Neural cell (in vitro differentiated cells): Measurements from ENCODE around the gene MICAL2. TPM values are rescaled to one million over a fixed set of nuclear protein-coding genes. Genes with fewer than 3 reads are reported as not detected.

Source experiments
- H2AFZ ChIP-seq: fragments of 200-600, 300-800 bp; sonication (generic), shearing (Covaris generic); 2 replicates; pipeline ENCODE4 v1.6.0; 2014; ENCODE audit warnings: low read depth, mild to moderate bottlenecking, antibody characterized with exemption, low read length, moderate library complexity
- H3F3A ChIP-seq: fragments of 200-600 bp; shearing (Covaris generic); 2 replicates; pipeline ENCODE4 v1.6.1; 2016; ENCODE audit warnings: mild to moderate bottlenecking, moderate library complexity, mixed read lengths, antibody characterized with exemption, low read length; ENCODE audit not compliant: insufficient read depth, poor library complexity, severe bottlenecking
- H3K27ac ChIP-seq: fragments of 200-600, 300-800 bp; sonication (generic), shearing (Covaris generic); 2 replicates; pipeline ENCODE4 v1.5.1; 2014; ENCODE audit warnings: mild to moderate bottlenecking, low read length, moderate library complexity
- H3K27me3 ChIP-seq: fragments of 300-800, 200-600 bp; sonication (generic), shearing (Covaris generic); 2 replicates; pipeline ENCODE4 v1.6.0; 2014; ENCODE audit warnings: mild to moderate bottlenecking, low read depth, low read length, moderate library complexity; ENCODE audit not compliant: insufficient read depth
- H3K36me3 ChIP-seq: fragments of 300-800, 200-600 bp; sonication (generic), shearing (Covaris generic); 2 replicates; pipeline ENCODE4 v1.5.1; 2014; ENCODE audit warnings: mild to moderate bottlenecking, antibody characterized with exemption, low read length, moderate library complexity; ENCODE audit not compliant: insufficient read depth
- H3K4me2 ChIP-seq: fragments of 300-800, 200-600 bp; sonication (generic), shearing (Covaris generic); 2 replicates; pipeline ENCODE4 v1.6.0; 2014; ENCODE audit warnings: mild to moderate bottlenecking, low read length
- H3K4me3 ChIP-seq: fragments of 300-800, 200-600 bp; sonication (generic), shearing (Covaris generic); 2 replicates; pipeline ENCODE4 v1.5.1; 2014; ENCODE audit warnings: mild to moderate bottlenecking, low read length, moderate library complexity
- H3K79me2 ChIP-seq: fragments of 200-600 bp; shearing (Covaris generic); replicated peaks from 2 replicates; pipeline ENCODE4 v1.6.0; 2014; ENCODE audit warnings: mild to moderate bottlenecking, low read length, moderate library complexity; ENCODE audit not compliant: insufficient read depth
- H3K9ac ChIP-seq: fragments of 300-800, 200-600 bp; sonication (generic), shearing (Covaris generic); 2 replicates; pipeline ENCODE4 v1.6.1; 2016; ENCODE audit warnings: mild to moderate bottlenecking, low read length, mixed read lengths
- H3K9me2 ChIP-seq: fragments of 200-600 bp; shearing (Covaris generic); 2 replicates; pipeline ENCODE4 v1.6.1; 2016; ENCODE audit warnings: mild to moderate bottlenecking, low read length, mixed read lengths; ENCODE audit not compliant: insufficient read depth
- H3K9me3 ChIP-seq: fragments of 200-600, 300-800 bp; sonication (generic), shearing (Covaris generic); 2 replicates; pipeline ENCODE4 v1.6.1; 2016; ENCODE audit warnings: mild to moderate bottlenecking, mixed run types, low read length, moderate library complexity, mixed read lengths
- H4K20me1 ChIP-seq: fragments of 200-600 bp; shearing (Covaris generic); 2 replicates; pipeline ENCODE4 v1.6.1; 2016; ENCODE audit warnings: mild to moderate bottlenecking, mixed run types; ENCODE audit not compliant: insufficient read depth
- CTCF ChIP-seq: fragments of 450-650 bp; IDR thresholded peaks from 2 replicates; pipeline ENCODE4 v1.5.1; 2014; ENCODE audit warnings: antibody characterized with exemption, mild to moderate bottlenecking, moderate library complexity; ENCODE audit not compliant: poor library complexity, severe bottlenecking
- EP300 ChIP-seq: fragments of 450-650 bp; conservative IDR thresholded peaks from 2 replicates; pipeline ENCODE4 v1.6.1; 2014; ENCODE audit warnings: antibody characterized with exemption, mild to moderate bottlenecking, moderate library complexity; ENCODE audit not compliant: poor library complexity, severe bottlenecking
- EZH2 ChIP-seq: fragments of 200-600, 300-800 bp; shearing (Covaris generic), sonication (generic); IDR thresholded peaks from 2 replicates; pipeline ENCODE4 v1.6.1; 2014; ENCODE audit warnings: antibody characterized with exemption, low read length, borderline replicate concordance, mild to moderate bottlenecking; ENCODE audit not compliant: insufficient read depth, poor library complexity, severe bottlenecking
- MXI1 ChIP-seq: fragments of 450-650 bp; conservative IDR thresholded peaks from 2 replicates; pipeline ENCODE4 v1.6.1; 2014; ENCODE audit warnings: antibody characterized with exemption, mild to moderate bottlenecking; ENCODE audit not compliant: poor library complexity, severe bottlenecking
- POLR2AphosphoS5 ChIP-seq: IDR thresholded peaks from 2 replicates; pipeline ENCODE4 v1.6.1; 2012
- RAD21 ChIP-seq: fragments of 450-650 bp; conservative IDR thresholded peaks from 2 replicates; pipeline ENCODE4 v1.6.1; 2014; ENCODE audit warnings: antibody characterized with exemption, mild to moderate bottlenecking, moderate library complexity
- REST ChIP-seq: IDR thresholded peaks from 2 replicates; pipeline ENCODE4 v1.6.1; 2012; ENCODE audit warnings: borderline replicate concordance
- SMC3 ChIP-seq: fragments of 450-650 bp; conservative IDR thresholded peaks from 2 replicates; pipeline ENCODE4 v1.6.1; 2014; ENCODE audit warnings: antibody characterized with exemption, mild to moderate bottlenecking, moderate library complexity; ENCODE audit not compliant: poor library complexity
- TAF1 ChIP-seq: IDR thresholded peaks from 2 replicates; pipeline ENCODE4 v1.6.1; 2012; ENCODE audit warnings: low read depth
- polyA plus RNA-seq: library from polyadenylated mRNA; depleted of rRNA; stranded (reverse); fragments of >200 nt; gene quantifications from 2 replicates; pipeline ENCODE4 v1.2.3, GENCODE V29; 2014

Gene MICAL2
- polyA plus RNA-seq, 1 donor from 2014 or later, result 2.2 TPM

DNA sequence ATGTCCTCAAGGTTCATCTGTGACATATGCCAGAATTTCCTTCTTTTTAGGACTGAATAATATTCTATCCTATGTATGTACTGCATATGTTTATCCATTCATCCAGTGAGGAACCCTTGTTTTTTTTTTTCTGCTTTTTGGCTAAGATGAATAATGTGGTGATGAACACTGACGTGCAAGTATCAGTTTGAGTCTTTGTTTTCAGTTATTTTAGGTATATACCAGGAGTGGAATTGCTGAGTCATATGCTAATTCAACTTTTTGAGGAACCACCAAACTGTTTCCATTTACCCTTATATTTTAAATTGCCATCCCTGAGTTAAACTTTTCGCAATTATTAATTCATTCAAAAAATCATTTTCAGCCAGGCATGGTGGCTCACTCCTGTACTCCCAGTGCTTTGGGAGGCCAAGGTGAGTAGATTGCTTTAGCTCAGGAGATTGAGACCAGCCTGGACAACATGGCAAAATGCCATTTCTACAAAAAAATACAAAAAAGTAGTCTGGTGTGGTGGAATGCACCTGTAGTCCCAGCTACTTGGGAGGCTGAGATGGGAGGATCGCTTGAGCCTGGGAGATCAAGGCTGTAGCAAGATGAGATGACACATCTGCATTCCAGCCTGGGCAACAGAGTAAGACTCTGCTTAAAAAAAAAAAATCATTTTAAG lies 64.2 kb downstream of the MICAL2 start:
- no peaks in the 10 kb centered on the region for H3F3A ChIP-seq
- H3K4me2 ChIP-seq, result no peak overlapping the region
- no peaks in the 10 kb centered on the region for H3K9me2 ChIP-seq
- H3K27me3 ChIP-seq, result no peaks in the 10 kb centered on the region
- H2AFZ ChIP-seq, result no peak overlapping the region
- no peak for TF ChIP-seq EZH2
- no peak for TF ChIP-seq EP300
- no peak for TF ChIP-seq CTCF
- no peak for TF ChIP-seq SMC3
- no peak for TF ChIP-seq TAF1
- TF ChIP-seq POLR2AphosphoS5, result no peak
- TF ChIP-seq REST, result no peak
- TF ChIP-seq MXI1, result no peak
- no peak for TF ChIP-seq RAD21
- H3K79me2 ChIP-seq, result no peaks in the 10 kb centered on the region
- no peak overlapping the region for H3K27ac ChIP-seq
- H3K4me3 ChIP-seq, result no peak overlapping the region
- no peaks in the 10 kb centered on the region for H4K20me1 ChIP-seq
- no peak overlapping the region for H3K9ac ChIP-seq
- H3K36me3 ChIP-seq, result no peaks in the 10 kb centered on the region
- H3K9me3 ChIP-seq, result no peaks in the 10 kb centered on the region

DNA sequence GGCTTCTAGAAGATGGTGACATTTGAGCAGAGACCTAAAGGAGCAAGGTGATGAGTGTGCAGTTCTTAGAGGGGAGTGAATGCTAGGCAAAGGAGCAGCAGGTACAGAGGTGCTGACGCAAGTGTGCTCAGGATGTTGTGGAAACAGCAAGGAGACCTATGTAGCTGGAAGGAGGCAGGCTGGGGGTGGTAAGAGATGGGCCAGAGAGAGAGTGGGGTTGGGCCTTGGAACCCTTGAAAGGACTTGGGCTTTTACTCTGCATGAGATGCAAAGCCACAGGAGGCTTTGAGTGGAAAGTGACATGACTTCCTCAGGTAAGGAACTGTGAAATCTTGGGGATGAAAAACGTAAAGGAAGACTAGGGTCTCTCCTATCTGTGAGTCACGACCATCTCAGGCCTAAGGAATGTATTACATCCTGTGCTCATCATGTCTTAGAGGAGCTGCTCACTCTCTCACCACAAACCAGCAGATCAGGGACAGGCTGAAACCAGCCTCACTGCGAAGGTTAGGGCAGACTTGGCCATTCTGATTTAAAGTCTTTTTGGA lies 65.4 kb downstream of the MICAL2 start:
- Histone ChIP-seq H3K79me2 (no peaks in the 10 kb centered on the region), H2AFZ (no peak overlapping the region), H3K9ac (no peak overlapping the region)

More for the DNA sequence above, 65.4 kb downstream of the MICAL2 start:
- no peak overlapping the region for H3K27ac ChIP-seq
- H4K20me1 ChIP-seq, result no peaks in the 10 kb centered on the region
- no peaks in the 10 kb centered on the region for H3K9me3 ChIP-seq
- TF ChIP-seq EP300, result no peak
- TF ChIP-seq SMC3, result no peak
- TF ChIP-seq RAD21, result no peak
- TF ChIP-seq TAF1, result no peak
- no peak for TF ChIP-seq REST
- no peak for TF ChIP-seq POLR2AphosphoS5
- no peak for TF ChIP-seq CTCF
- TF ChIP-seq EZH2, result no peak
- no peak for TF ChIP-seq MXI1
- H3K9me2 ChIP-seq, result no peaks in the 10 kb centered on the region
- no peaks in the 10 kb centered on the region for H3K36me3 ChIP-seq
- no peak overlapping the region for H3K4me2 ChIP-seq
- H3F3A ChIP-seq, result no peaks in the 10 kb centered on the region
- no peak overlapping the region for H3K4me3 ChIP-seq
- no peaks in the 10 kb centered on the region for H3K27me3 ChIP-seq
